Stimulated activated CD4-positive, alpha-beta T cell treated with anti-CD3 and anti-CD28 coated beads, Interleukin-4, amount 100 ng/mL, for 24 hours (primary cell): Measurements from ENCODE around the gene PPP2R2C.

Source experiments
- DNase-seq: peaks from one replicate; pipeline ENCODE4 v3.0.0-alpha.2; 2020

The PPP2R2C gene

GRCh38 chr4:6422105-6422504, 50.3 kb downstream of the PPP2R2C start:
- DNase-seq: no peak

- no peak for DNase-seq
These were observed 51.0 kb downstream of the PPP2R2C start for GRCh38 chr4:6421397-6421796.

- no peak for DNase-seq
These were observed 51.4 kb downstream of the PPP2R2C start for GRCh38 chr4:6420972-6421371.

GRCh38 chr4:6420036-6420435, 52.4 kb downstream of the PPP2R2C start:
- no peak for DNase-seq

GRCh38 chr4:6419452-6420028, 52.9 kb downstream of the PPP2R2C start:
- DNase-seq: no peak

GRCh38 chr4:6418193-6418755, 54.1 kb downstream of the PPP2R2C start:
- no peak for DNase-seq

- DNase-seq: no peak
These were observed 54.8 kb downstream of the PPP2R2C start for GRCh38 chr4:6417516-6418050.

GRCh38 chr4:6416518-6417286, 55.7 kb downstream of the PPP2R2C start:
- no peak for DNase-seq

- no peak for DNase-seq
These were observed 57.2 kb downstream of the PPP2R2C start for GRCh38 chr4:6415031-6415705.

GRCh38 chr4:6414578-6414977, 57.8 kb downstream of the PPP2R2C start:
- no peak for DNase-seq

GRCh38 chr4:6410664-6411063, 61.8 kb downstream of the PPP2R2C start:
- no peak for DNase-seq

GRCh38 chr4:6410068-6410467, 62.3 kb downstream of the PPP2R2C start:
- DNase-seq: no peak

GRCh38 chr4:6409381-6409780, 63.0 kb downstream of the PPP2R2C start:
- no peak for DNase-seq

GRCh38 chr4:6408263-6408662, 64.2 kb downstream of the PPP2R2C start:
- no peak for DNase-seq

GRCh38 chr4:6405397-6405706, 67.1 kb downstream of the PPP2R2C start:
- DNase-seq: no peak

GRCh38 chr4:6404611-6405396, 67.6 kb downstream of the PPP2R2C start:
- no peak for DNase-seq

GRCh38 chr4:6403400-6403685, 69.1 kb downstream of the PPP2R2C start:
- DNase-seq: no peak

GRCh38 chr4:6402566-6403399, 69.6 kb downstream of the PPP2R2C start:
- no peak for DNase-seq

GRCh38 chr4:6401797-6402196, 70.6 kb downstream of the PPP2R2C start:
- DNase-seq: no peak

GRCh38 chr4:6396696-6397236, 75.6 kb downstream of the PPP2R2C start:
- no peak for DNase-seq

GRCh38 chr4:6395466-6396228, 76.8 kb downstream of the PPP2R2C start:
- DNase-seq: no peak
